Endothelial cell of umbilical vein (primary cell): ENCODE measurements around the gene BIRC6. TPM values are rescaled to one million over a fixed set of nuclear protein-coding genes. Genes with fewer than 3 reads are reported as not detected.

ENCODE experiments used
- BruUV-seq: library from RNA; stranded (reverse); fragments of 400-500 nt; replicated peaks from 2 replicates; lab custom pipeline; 2021; lab: Mats Ljungman, UMichigan
- CTCF ChIA-PET: fragments of 300-600, 350-600 bp; sonication (Branson Sonifier 250); formaldehyde crosslinking; loops from one replicate; lab custom pipeline; 2021; ENCODE audit warnings: antibody characterized with exemption, inconsistent platforms; lab: Charles Lee
- POLR2A ChIA-PET: fragments of 300-600, 350-600 bp; sonication (Branson Sonifier 250); formaldehyde crosslinking; loops from one replicate; lab custom pipeline; 2021; ENCODE audit warnings: antibody characterized with exemption, inconsistent platforms; lab: Charles Lee
- DNase-seq: peaks from one replicate; pipeline ENCODE4 v3.0.0-alpha.2; 2011; ENCODE audit warnings: low read depth, low spot score
- FAIRE-seq: peaks from 2 replicates; lab custom pipeline; 2011; peaks lifted over from hg19 to GRCh38; lab: Jason Lieb, UNC
- H2AFZ ChIP-seq: 2 replicates; pipeline ENCODE4 v1.6.0; 2012; ENCODE audit warnings: low read depth, low read length, control low read depth, inconsistent platforms
- H3K27ac ChIP-seq: 2 replicates; pipeline ENCODE4 v1.5.1; 2011; ENCODE audit warnings: low read depth, mild to moderate bottlenecking, control low read depth, low read length, moderate library complexity; ENCODE audit not compliant: insufficient read depth
- H3K27me3 ChIP-seq, 2 experiments: 2 replicates each; pipeline versions ENCODE4 v1.6.0 to v1.6.1; 2011; ENCODE audit warnings: low read length in 2 of 2, mixed read lengths in 1 of 2; ENCODE audit not compliant: control insufficient read depth in 2 of 2, insufficient read depth in 2 of 2
- H3K36me3 ChIP-seq, 2 experiments: 2 replicates in 1 of 2; 3 replicates in 1 of 2; pipeline ENCODE4 v1.5.1; 2011; ENCODE audit warnings: low read length in 2 of 2, mild to moderate bottlenecking in 1 of 2, moderate library complexity in 1 of 2; ENCODE audit not compliant: control insufficient read depth in 2 of 2, insufficient read depth in 2 of 2; ENCODE audit errors: extremely low read depth in 1 of 2
- H3K4me1 ChIP-seq: 3 replicates; pipeline ENCODE4 v1.5.1; 2011; ENCODE audit warnings: mild to moderate bottlenecking, low read length; ENCODE audit not compliant: control insufficient read depth, insufficient read depth; ENCODE audit errors: extremely low read depth
- H3K4me2 ChIP-seq: 2 replicates; pipeline ENCODE4 v1.6.1; 2011; ENCODE audit warnings: low read length, control low read depth, mixed read lengths; ENCODE audit not compliant: insufficient read depth
- H3K4me3 ChIP-seq, 3 experiments: fragments of 200-600 bp in 1 of 3; sonication (generic), shearing (Covaris generic) in 1 of 3; replicated peaks in 1 of 3; 2 replicates each; pipeline ENCODE4 v1.5.1; 2011 to 2016; ENCODE audit warnings: control low read depth in 3 of 3, low read length in 3 of 3, mild to moderate bottlenecking in 2 of 3, inconsistent platforms in 1 of 3, low read depth in 1 of 3, moderate library complexity in 1 of 3; ENCODE audit not compliant: insufficient read depth in 1 of 3
- H3K79me2 ChIP-seq: 2 replicates; pipeline ENCODE4 v1.6.0; 2012; ENCODE audit warnings: low read length, inconsistent platforms; ENCODE audit not compliant: control insufficient read depth, insufficient read depth
- H3K9ac ChIP-seq: replicated peaks from 2 replicates; pipeline ENCODE3; 2011; ENCODE audit warnings: low read length, control low read depth; ENCODE audit not compliant: insufficient read depth; ENCODE audit errors: extremely low read depth
- H3K9me1 ChIP-seq: replicated peaks from 3 replicates; pipeline ENCODE4 v1.6.0; 2011; ENCODE audit warnings: mild to moderate bottlenecking, low read length; ENCODE audit not compliant: control insufficient read depth, insufficient read depth; ENCODE audit errors: extremely low read depth
- H3K9me3 ChIP-seq: replicated peaks from 2 replicates; pipeline ENCODE4 v1.5.1; 2012; ENCODE audit warnings: low read length, inconsistent platforms; ENCODE audit not compliant: control insufficient read depth, insufficient read depth
- H4K20me1 ChIP-seq: replicated peaks from 2 replicates; pipeline ENCODE3; 2011; ENCODE audit warnings: mild to moderate bottlenecking, low read length; ENCODE audit not compliant: control insufficient read depth, insufficient read depth; ENCODE audit errors: extremely low read depth
- CTCF ChIP-seq, 2 donors: IDR thresholded peaks; 1 replicate in 1 of 2; 2 replicates in 1 of 2; pipeline ENCODE4 v1.5.1; 2011; ENCODE audit warnings: low read length in 2 of 2, mild to moderate bottlenecking in 2 of 2, moderate library complexity in 2 of 2, control low read depth in 1 of 2, inconsistent platforms in 1 of 2, low read depth in 1 of 2; ENCODE audit not compliant: insufficient read depth in 1 of 2; ENCODE audit errors: extremely low read depth in 1 of 2
- EZH2 ChIP-seq: IDR thresholded peaks from 2 replicates; pipeline ENCODE4 v1.6.1; 2012; ENCODE audit warnings: borderline replicate concordance, low read depth, mild to moderate bottlenecking, moderate library complexity, low read length, inconsistent platforms; ENCODE audit not compliant: severe bottlenecking
- FOS ChIP-seq: IDR thresholded peaks from 2 replicates; pipeline ENCODE4 v1.6.1; 2011; ENCODE audit warnings: mild to moderate bottlenecking, low read length, moderate library complexity, borderline replicate concordance; ENCODE audit not compliant: insufficient read depth
- GATA2 ChIP-seq: IDR thresholded peaks from 2 replicates; pipeline ENCODE4 v1.7.0; 2011; ENCODE audit warnings: low read depth, mild to moderate bottlenecking, moderate library complexity, mixed read lengths, low read length; ENCODE audit not compliant: insufficient read length, insufficient read depth
- JUN ChIP-seq: IDR thresholded peaks from 2 replicates; pipeline ENCODE4 v1.6.1; 2011; ENCODE audit warnings: borderline replicate concordance, low read depth; ENCODE audit not compliant: insufficient read length, insufficient read depth
- MAX ChIP-seq: IDR thresholded peaks from 2 replicates; pipeline ENCODE4 v1.6.1; 2011; ENCODE audit not compliant: insufficient read depth, insufficient read length
- MYC ChIP-seq: IDR thresholded peaks from one replicate; pipeline ENCODE4 v1.6.1; 2011; ENCODE audit warnings: mild to moderate bottlenecking, low read depth, low read length
- POLR2A ChIP-seq: IDR thresholded peaks from 2 replicates; pipeline ENCODE4 v1.6.1; 2012; ENCODE audit warnings: low read depth, mild to moderate bottlenecking, control low read depth, low read length
- POLR2AphosphoS5 ChIP-seq: IDR thresholded peaks from 2 replicates; pipeline ENCODE4 v1.6.1; 2012; ENCODE audit warnings: low read depth, mild to moderate bottlenecking, control low read depth, low read length, moderate library complexity; ENCODE audit not compliant: insufficient read depth
- dilution Hi-C: fragments of 300-500 bp; cut with MboI; formaldehyde crosslinking; loops from one replicate; pipeline ENCODE4 v1.15.0; 2019; ENCODE audit warnings: low sequenced_read_pairs; ENCODE audit not compliant: extremely low pct_ligation_motif_present
- intact Hi-C: fragments of 100-400 bp; cut with micrococcal nuclease; formaldehyde crosslinking; loops from one replicate; pipeline ENCODE4 v1.10.0; 2022
- polyA plus RNA-seq, 4 experiments: library from polyadenylated mRNA; depleted of rRNA in 3 of 4; stranded (reverse) in 3 of 4; unstranded in 1 of 4; fragments of >200 nt; gene quantifications; 2 replicates each; pipeline versions ENCODE4 v1.2.1 to v1.2.3, GENCODE V29; 2011 to 2012; ENCODE audit warnings: missing spikeins in 1 of 4
- total RNA-seq: library from RNA; stranded (reverse); gene quantifications from 2 replicates; pipeline ENCODE4 v1.2.3, GENCODE V29; 2021

The BIRC6 gene
- total and polyA plus RNA-seq, 2 donors (not counting 3 experiments of a cell fraction or from before 2014, with no cell fraction given) = 34.2 to 83.1 TPM

- H3K27me3 ChIP-seq = no peaks in the 10 kb centered on the region
- H3K36me3 ChIP-seq = peaks cover 0 to 2% of the 10 kb centered on the region in 2 experiments
- H3K4me3 ChIP-seq = no peak overlapping the region
- no peak overlapping the region for H3K27ac ChIP-seq
- DNase-seq (no peak), FAIRE-seq (no peak)
- H2AFZ ChIP-seq = no peak overlapping the region
- no TSS peak for BruUV-seq
- CTCF ChIA-PET = no interaction called here
- no peaks in the 10 kb centered on the region for H4K20me1 ChIP-seq
- H3K79me2 ChIP-seq = no peaks in the 10 kb centered on the region
- H3K4me2 ChIP-seq = no peak overlapping the region
- H3K9me3 ChIP-seq = no peaks in the 10 kb centered on the region
- intact Hi-C loops (no loop called here), dilution Hi-C loops (no loop called here)
- no peaks in the 10 kb centered on the region for H3K9me1 ChIP-seq
- TF ChIP-seq MYC (no peak), MAX (no peak), POLR2A (no peak), FOS (no peak), JUN (no peak), POLR2AphosphoS5 (no peak), EZH2 (no peak), CTCF (IDR thresholded peaks at IDR 0.05; ENCODE audit: extremely low read depth in 1 of 2, insufficient read depth in 1 of 2, low read depth in 1 of 2, low read length in 2 of 2) (no peak), GATA2 (no peak)
- no peak overlapping the region for H3K9ac ChIP-seq
- POLR2A ChIA-PET = no interaction called here
- H3K4me1 ChIP-seq = no peaks in the 10 kb centered on the region
Observed at GRCh38 chr2:32565902-32566301, 209.1 kb downstream of the BIRC6 start.
